IMR-90 (cell line): Measurements from ENCODE around the gene MET.

ENCODE experiments used
- BHLHE40 ChIP-seq: fragments of 150-350 bp; IDR thresholded peaks from 2 replicates; pipeline ENCODE4 v1.6.1; 2016; ENCODE audit warnings: mild to moderate bottlenecking, low read depth, low read length
- CEBPB ChIP-seq: IDR thresholded peaks from 2 replicates; pipeline ENCODE4 v1.6.1; 2012; ENCODE audit warnings: low read depth, low read length, improper control_type of control experiment
- MXI1 ChIP-seq: IDR thresholded peaks from 2 replicates; pipeline ENCODE4 v1.6.1; 2012; ENCODE audit warnings: low read depth, mild to moderate bottlenecking, low read length, moderate library complexity, borderline replicate concordance
- NFE2L2 ChIP-seq: fragments of 150-350 bp; IDR thresholded peaks from 2 replicates; pipeline ENCODE4 v1.6.1; 2016; ENCODE audit warnings: low read depth, mild to moderate bottlenecking, low read length
- POLR2A ChIP-seq: IDR thresholded peaks from 2 replicates; pipeline ENCODE4 v1.6.1; 2012; ENCODE audit warnings: mild to moderate bottlenecking, low read depth, low read length
- RCOR1 ChIP-seq: IDR thresholded peaks from 2 replicates; pipeline ENCODE4 v1.6.1; 2012; ENCODE audit warnings: mild to moderate bottlenecking, low read length, improper control_type of control experiment; ENCODE audit not compliant: insufficient replicate concordance
- TF ChIP-seq, protein P1 (sequence below): conservative IDR thresholded peaks from 2 replicates; pipeline ENCODE4 v1.5.1; 2012; ENCODE audit warnings: mild to moderate bottlenecking, low read depth, low read length, improper control_type of control experiment
- TF ChIP-seq, protein P2 (sequence below): fragments of 150-350 bp; IDR thresholded peaks from 2 replicates; pipeline ENCODE4 v1.6.1; 2016; ENCODE audit warnings: low read depth, mild to moderate bottlenecking, low read length, moderate library complexity, borderline replicate concordance

DNA sequence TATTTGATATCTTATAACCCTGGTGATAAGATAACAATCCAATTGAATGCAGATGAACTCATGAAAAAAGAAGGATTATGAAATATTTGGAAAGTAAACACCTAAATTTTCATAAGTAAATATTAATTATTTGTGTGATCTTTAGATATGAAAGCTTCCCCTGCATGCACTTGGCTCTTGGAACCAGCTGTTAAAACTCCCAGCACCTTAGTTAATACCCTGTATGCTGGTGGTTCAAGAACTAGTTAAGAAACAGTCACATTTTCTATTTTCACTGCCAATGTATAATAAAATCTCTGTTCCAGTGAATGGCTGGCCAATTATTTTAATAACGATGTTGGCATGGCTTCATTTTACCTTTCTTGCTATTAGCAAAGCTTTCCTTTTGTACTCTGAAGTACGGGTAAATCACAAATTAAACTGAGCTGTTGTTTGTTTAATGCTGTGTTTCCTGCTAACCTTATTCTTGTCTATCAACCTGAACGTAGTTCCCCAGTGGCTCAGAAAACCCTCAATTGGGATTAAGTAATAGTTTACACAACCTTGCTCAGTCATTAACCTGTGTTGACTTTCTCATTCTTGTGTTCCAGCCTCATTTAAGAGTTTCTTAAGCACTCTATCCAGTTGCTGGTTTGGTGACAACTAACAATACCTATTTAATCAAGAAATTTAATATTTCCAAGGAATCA is 38.9 kb downstream of the MET start:
- TF ChIP-seq MXI1 = no peak
- TF ChIP-seq, protein P1, sequence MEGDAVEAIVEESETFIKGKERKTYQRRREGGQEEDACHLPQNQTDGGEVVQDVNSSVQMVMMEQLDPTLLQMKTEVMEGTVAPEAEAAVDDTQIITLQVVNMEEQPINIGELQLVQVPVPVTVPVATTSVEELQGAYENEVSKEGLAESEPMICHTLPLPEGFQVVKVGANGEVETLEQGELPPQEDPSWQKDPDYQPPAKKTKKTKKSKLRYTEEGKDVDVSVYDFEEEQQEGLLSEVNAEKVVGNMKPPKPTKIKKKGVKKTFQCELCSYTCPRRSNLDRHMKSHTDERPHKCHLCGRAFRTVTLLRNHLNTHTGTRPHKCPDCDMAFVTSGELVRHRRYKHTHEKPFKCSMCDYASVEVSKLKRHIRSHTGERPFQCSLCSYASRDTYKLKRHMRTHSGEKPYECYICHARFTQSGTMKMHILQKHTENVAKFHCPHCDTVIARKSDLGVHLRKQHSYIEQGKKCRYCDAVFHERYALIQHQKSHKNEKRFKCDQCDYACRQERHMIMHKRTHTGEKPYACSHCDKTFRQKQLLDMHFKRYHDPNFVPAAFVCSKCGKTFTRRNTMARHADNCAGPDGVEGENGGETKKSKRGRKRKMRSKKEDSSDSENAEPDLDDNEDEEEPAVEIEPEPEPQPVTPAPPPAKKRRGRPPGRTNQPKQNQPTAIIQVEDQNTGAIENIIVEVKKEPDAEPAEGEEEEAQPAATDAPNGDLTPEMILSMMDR = no peak
- TF ChIP-seq BHLHE40 = no peak
- TF ChIP-seq POLR2A = no peak
- TF ChIP-seq RCOR1 = no peak
- no peak for TF ChIP-seq NFE2L2
- TF ChIP-seq CEBPB = no peak
- TF ChIP-seq, protein P2, sequence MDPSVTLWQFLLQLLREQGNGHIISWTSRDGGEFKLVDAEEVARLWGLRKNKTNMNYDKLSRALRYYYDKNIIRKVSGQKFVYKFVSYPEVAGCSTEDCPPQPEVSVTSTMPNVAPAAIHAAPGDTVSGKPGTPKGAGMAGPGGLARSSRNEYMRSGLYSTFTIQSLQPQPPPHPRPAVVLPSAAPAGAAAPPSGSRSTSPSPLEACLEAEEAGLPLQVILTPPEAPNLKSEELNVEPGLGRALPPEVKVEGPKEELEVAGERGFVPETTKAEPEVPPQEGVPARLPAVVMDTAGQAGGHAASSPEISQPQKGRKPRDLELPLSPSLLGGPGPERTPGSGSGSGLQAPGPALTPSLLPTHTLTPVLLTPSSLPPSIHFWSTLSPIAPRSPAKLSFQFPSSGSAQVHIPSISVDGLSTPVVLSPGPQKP = no peak
